Ascending aorta (tissue), 2 donors: ENCODE results near the gene GIPC1. TPM values are rescaled to one million over a fixed set of nuclear protein-coding genes. Genes with fewer than 3 reads are reported as not detected.
"Not testable (repeated sequence)": the region's sequence is repeated elsewhere in the genome, so short reads cannot be mapped to it uniquely, and the experiment has no call there.

Source experiments
- DNase-seq, 2 donors: peaks; one replicate each; pipeline ENCODE4 v3.0.0-alpha.2; 2019; ENCODE audit warnings: low spot score in 2 of 2
- H3K27ac ChIP-seq, 2 donors: fragments of 200-600 bp; sonication (generic); one replicate each; pipeline ENCODE4 v1.5.1; 2016 to 2017; ENCODE audit warnings: mild to moderate bottlenecking in 1 of 2
- H3K27me3 ChIP-seq: fragments of 200-600 bp; sonication (generic); one replicate; pipeline ENCODE4 v1.5.1; 2017
- H3K36me3 ChIP-seq, 2 donors: fragments of 200-600 bp; sonication (generic); one replicate each; pipeline ENCODE4 v1.5.1; 2016
- H3K4me1 ChIP-seq, 2 donors: fragments of 200-600 bp; sonication (generic); one replicate each; pipeline ENCODE4 v1.5.1; 2016 to 2017; ENCODE audit warnings: mild to moderate bottlenecking in 1 of 2
- H3K4me3 ChIP-seq, 2 donors: fragments of 200-600 bp; sonication (generic); one replicate each; pipeline ENCODE4 v1.5.1; 2016 to 2017; ENCODE audit warnings: mild to moderate bottlenecking in 1 of 2
- H3K9me3 ChIP-seq, 2 donors: fragments of 200-600 bp; sonication (generic); one replicate each; pipeline ENCODE4 v1.5.1; 2016
- intact Hi-C: fragments of 100-400 bp; cut with DNase I; formaldehyde crosslinking; loops from one replicate; pipeline ENCODE4 v1.15.1; 2023
- total RNA-seq: library from RNA; depleted of rRNA; stranded (reverse); fragments of >200 nt; gene quantifications from one replicate; pipeline ENCODE4 v1.1.0, GENCODE V29; 2016
- TF ChIP-seq, protein P1 (sequence below), 3 experiments: fragments of 200-600 bp in 2 of 3; fragments of 450-650 bp in 1 of 3; sonication (generic) in 2 of 3; IDR thresholded peaks; one replicate each; pipeline ENCODE4 v1.5.1; 2016 to 2019; ENCODE audit warnings: antibody characterized with exemption in 3 of 3, mild to moderate bottlenecking in 1 of 3, moderate library complexity in 1 of 3

The GIPC1 gene, protein sequence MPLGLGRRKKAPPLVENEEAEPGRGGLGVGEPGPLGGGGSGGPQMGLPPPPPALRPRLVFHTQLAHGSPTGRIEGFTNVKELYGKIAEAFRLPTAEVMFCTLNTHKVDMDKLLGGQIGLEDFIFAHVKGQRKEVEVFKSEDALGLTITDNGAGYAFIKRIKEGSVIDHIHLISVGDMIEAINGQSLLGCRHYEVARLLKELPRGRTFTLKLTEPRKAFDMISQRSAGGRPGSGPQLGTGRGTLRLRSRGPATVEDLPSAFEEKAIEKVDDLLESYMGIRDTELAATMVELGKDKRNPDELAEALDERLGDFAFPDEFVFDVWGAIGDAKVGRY
- 123 TPM for total RNA-seq

DNA sequence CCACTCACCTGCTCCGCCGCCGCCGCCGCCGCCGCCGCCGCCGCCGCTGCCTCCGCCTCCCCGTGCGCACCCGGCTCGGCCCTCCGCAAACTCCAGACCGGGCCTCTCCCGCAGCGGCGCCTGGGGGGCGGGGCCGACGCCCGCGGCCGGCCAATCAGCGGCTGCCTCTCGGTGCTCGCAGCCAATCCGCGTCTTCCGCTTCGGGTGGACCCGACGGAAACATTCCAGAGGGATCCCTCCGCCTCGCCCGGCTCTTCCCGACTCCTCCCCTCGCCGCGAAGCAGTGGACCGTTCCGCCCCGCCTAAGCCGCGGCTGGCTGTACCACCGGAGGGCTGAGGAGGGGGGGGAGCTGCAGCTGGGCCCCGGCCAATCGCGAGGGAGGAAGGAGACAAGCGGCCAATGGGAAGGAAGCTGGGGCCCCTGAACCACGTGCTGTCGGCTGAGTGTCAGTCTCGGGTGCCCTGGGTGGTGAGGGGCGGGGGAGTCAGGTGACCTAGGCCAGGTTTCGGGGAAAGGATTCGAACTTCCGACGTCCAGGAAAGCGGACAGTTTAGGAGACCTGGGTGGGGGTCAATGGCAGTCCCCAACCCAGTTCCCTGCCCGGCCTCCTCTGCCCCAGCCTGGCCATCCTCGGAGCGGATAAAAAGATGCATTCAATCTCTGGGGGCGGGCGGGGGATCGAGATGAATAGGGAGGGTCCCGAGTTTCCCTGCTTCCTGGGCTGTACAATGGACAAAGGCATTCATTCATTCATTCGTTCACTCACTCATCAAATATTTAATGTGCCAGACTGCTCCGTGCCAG, at the start of gene GIPC1:
GIPC1 (minus strand) TSS at position 99 of the 805 bp plus-strand sequence. CDS start 13,151 bp downstream, outside the sequence.
- Histone ChIP-seq H3K4me3 (peak within 1 kb of the TSS; percentile 90 to 93), H3K4me1 (peaks cover 0 to 17% of the 10 kb centered on the region in 2 donors), H3K27ac (peak within 1 kb of the TSS; percentile 36 to 53), H3K36me3 (peaks cover 8 to 9% of the 10 kb centered on the region in 2 donors), H3K9me3 (no peaks in the 10 kb centered on the region), H3K27me3 (no peaks in the 10 kb centered on the region)
- intact Hi-C loops: loop anchor here (1.0 to 5.0 kb wide), 4 partner anchors 22 to 414 kb away; partner anchors contain the start of genes DNAJB1 and TECR
- TF ChIP-seq, protein P1, sequence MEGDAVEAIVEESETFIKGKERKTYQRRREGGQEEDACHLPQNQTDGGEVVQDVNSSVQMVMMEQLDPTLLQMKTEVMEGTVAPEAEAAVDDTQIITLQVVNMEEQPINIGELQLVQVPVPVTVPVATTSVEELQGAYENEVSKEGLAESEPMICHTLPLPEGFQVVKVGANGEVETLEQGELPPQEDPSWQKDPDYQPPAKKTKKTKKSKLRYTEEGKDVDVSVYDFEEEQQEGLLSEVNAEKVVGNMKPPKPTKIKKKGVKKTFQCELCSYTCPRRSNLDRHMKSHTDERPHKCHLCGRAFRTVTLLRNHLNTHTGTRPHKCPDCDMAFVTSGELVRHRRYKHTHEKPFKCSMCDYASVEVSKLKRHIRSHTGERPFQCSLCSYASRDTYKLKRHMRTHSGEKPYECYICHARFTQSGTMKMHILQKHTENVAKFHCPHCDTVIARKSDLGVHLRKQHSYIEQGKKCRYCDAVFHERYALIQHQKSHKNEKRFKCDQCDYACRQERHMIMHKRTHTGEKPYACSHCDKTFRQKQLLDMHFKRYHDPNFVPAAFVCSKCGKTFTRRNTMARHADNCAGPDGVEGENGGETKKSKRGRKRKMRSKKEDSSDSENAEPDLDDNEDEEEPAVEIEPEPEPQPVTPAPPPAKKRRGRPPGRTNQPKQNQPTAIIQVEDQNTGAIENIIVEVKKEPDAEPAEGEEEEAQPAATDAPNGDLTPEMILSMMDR (IDR thresholded peaks at IDR 0.05): no peak
- peak; percentile 72 to 97 for DNase-seq

DNA sequence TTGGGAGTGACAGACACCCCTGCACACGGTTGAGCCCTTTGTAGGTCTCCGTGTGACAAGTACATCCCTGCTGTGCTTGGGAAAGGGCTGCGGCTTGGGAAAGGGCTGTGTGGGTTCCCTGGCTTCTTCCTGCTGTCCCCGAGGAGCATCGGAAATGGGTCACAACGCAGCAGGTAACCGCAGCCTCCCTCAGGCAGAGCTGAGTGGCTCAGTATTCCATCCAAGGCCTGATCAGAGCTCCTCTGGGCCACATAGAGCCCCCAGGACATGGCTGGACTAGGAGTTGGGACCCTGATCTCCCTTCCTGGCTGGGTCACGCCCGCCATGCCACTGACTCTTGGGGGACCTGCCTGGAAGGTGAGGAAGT, 49.8 kb upstream of the GIPC1 start:
- Histone ChIP-seq H3K27ac (no peak overlapping the region), H3K4me3 (no peak overlapping the region), H3K27me3 (no peaks in the 10 kb centered on the region), H3K9me3 (no peaks in the 10 kb centered on the region), H3K36me3 (peaks cover 0 to 5% of the 10 kb centered on the region in 2 donors), H3K4me1 (no peaks in the 10 kb centered on the region)
- intact Hi-C loops: no loop called here
- DNase-seq: no peak
- TF ChIP-seq, protein P1 (IDR thresholded peaks at IDR 0.05): no peak

DNA sequence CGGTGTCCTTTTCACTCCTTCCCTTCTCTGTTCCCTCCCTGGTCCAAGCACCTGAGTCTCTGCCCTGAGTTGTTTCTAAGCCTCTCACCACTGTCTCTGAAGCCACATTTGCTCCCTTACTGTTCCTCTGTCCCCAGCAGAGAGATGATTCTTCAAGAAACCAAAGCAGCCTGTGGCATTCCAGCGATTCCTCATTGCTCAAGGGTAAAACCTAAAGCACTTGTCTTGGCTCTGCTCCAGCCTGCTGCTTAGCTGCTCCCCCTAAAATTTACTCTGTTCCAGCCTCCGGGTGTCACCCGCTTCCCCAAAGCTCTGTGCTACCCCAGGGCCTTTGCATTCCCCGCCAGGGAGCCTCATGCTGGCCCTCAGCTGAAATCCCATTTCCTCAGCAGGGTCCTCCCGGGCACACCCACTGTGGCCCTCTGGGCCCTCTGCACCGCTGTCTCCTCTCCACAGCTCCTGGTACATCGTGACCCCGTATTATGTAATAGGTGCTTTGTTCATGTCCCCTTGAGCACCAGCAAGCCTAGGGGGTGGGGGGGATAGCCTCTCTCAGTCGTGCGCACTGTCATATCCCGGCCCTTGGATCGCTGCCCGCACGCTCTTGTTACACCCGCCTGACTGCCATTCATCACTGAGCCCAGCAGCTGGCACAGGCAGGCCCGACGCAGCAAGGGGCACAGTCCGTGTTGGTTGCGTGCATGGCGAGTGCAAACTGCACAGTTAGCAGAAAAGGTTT, 49.2 kb upstream of the GIPC1 start:
- DNase-seq: no peak
- TF ChIP-seq, protein P1 (IDR thresholded peaks at IDR 0.05): no peak
- no peak overlapping the region for H3K4me3 ChIP-seq
- intact Hi-C loops: no loop called here
- no peaks in the 10 kb centered on the region for H3K4me1 ChIP-seq
- H3K27me3 ChIP-seq: no peaks in the 10 kb centered on the region
- no peak overlapping the region for H3K27ac ChIP-seq
- H3K36me3 ChIP-seq: peaks cover 0 to 5% of the 10 kb centered on the region in 2 donors
- H3K9me3 ChIP-seq: no peaks in the 10 kb centered on the region

DNA sequence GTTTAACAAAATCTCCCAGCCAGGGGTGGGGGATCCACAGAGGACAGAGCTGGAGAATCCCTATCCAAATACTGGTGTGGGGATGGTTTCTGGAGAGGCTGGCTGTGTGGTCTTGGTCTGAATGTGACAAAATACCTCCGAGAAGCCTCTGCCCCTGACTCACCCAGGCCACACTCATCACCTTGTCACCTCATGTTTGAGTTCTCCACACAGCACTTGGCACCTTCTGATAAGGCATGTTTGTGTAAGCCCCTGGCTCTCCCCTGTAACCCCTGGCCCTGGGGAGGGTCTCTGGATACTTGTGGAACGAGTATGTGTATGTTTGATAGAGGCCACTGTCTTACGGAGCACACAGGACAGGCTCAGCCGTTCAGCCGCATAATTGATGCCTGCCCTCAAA, 48.1 kb upstream of the GIPC1 start:
- H3K4me3 ChIP-seq: no peak overlapping the region
- H3K9me3 ChIP-seq: no peaks in the 10 kb centered on the region
- TF ChIP-seq, protein P1 (IDR thresholded peaks at IDR 0.05): no peak
- H3K4me1 ChIP-seq: no peaks in the 10 kb centered on the region
- no peaks in the 10 kb centered on the region for H3K36me3 ChIP-seq
- no peaks in the 10 kb centered on the region for H3K27me3 ChIP-seq
- no peak overlapping the region for H3K27ac ChIP-seq
- intact Hi-C loops: no loop called here
- no peak for DNase-seq

DNA sequence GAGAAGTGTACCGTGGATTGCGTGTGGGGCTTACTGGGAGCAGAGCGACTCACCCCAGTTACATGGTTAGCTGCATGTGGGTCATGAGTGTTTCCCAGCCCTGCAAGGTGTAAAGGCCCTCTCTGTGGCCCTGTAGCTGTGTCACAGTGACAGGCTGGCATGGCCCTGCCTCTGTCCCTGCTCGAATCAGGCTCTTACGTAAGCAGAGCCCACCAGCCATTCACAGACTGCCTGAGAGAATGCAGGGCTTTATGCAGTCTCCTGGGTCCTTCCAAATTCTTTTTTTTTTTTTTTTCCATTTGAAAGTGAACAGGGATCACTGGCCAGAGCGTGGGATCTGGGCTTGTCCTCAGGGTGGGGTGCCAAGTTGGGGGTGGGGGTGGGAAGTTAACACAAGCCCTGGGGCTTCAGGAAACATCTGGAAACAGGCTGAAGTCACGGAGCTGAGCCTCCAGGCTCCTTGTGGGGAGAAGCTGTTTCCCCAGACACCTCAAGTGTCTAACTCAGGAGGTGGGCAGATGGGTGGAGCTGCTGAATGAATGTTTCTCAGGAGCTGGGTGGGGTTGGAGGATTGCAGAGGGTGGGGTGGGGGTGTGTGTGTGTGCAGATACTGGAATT, 46.9 kb upstream of the GIPC1 start:
- intact Hi-C loops: no loop called here
- H3K4me1 ChIP-seq: no peaks in the 10 kb centered on the region
- no peaks in the 10 kb centered on the region for H3K9me3 ChIP-seq
- no peak overlapping the region for H3K4me3 ChIP-seq
- TF ChIP-seq, protein P1 (IDR thresholded peaks at IDR 0.05): no peak
- no peak overlapping the region for H3K27ac ChIP-seq
- H3K27me3 ChIP-seq: no peaks in the 10 kb centered on the region
- no peaks in the 10 kb centered on the region for H3K36me3 ChIP-seq
- DNase-seq: no peak

DNA sequence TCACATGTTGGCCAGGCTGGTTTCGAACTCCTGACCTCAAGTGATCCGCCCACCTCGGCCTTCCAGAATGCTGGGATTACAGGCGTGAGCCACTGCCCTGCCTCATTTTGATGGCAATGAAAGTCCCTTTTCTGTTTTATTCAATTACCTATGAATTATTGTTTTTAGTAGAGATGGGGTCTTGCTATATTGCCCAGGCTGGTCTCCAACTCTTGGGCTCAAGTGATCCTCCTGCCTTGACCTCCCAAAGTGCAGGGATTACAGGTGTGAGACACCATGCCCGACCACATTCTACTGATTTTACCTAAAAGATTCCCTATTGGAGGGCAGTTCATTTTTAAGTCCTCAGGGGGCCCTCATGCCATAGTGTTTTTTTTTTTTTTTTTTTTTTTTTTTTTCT, 46.1 kb upstream of the GIPC1 start:
- intact Hi-C loops, H3K27me3 ChIP-seq, H3K27ac ChIP-seq, H3K4me1 ChIP-seq, H3K36me3 ChIP-seq, H3K9me3 ChIP-seq, DNase-seq, H3K4me3 ChIP-seq: not testable (repeated sequence)
